ENCODE results near the gene MDN1.

DNA sequence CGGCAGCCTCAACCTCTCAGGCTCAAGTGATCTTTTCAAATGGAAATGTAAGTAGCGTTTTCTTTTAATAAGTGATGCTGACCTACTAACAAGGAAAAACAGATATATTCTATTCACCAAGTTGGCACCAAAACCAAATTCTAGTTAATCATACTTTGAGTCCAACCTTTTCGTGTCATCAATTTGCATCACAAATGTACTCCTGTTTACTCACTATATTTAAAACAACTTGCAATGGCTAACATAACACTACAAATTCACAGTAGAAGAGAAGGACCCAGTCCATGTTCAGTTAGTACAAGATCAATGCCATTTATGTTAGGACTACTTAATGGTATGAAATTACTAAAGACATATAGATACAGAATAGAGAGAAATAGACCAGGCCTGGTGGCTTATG lies 50.0 kb downstream of the MDN1 start:
- TF ChIP-seq ZNF274 (IDR thresholded peaks at IDR 0.05; ENCODE audit: low read depth, low read length), result no peak
- TF ChIP-seq YY1 (IDR thresholded peaks at IDR 0.05; ENCODE audit: insufficient read depth, insufficient read length), result no peak
